B cell (primary cell): ENCODE measurements around the gene TERB1. TPM values are rescaled to one million over a fixed set of nuclear protein-coding genes. Genes with fewer than 3 reads are reported as not detected.

Experiments
- ATAC-seq: fragments of 200-7000 bp; cut with Tn5 transposase; one replicate; pipeline ENCODE4 v1.10.0; 2021; ENCODE audit warnings: low read depth, mild to moderate bottlenecking, moderate number of reproducible peaks, moderate library complexity
- CTCF ChIA-PET: fragments of 350-600 bp; sonication (Branson Sonifier 250); formaldehyde crosslinking; loops from one replicate; lab custom pipeline; 2021; ENCODE audit warnings: antibody characterized with exemption, inconsistent platforms; lab: Charles Lee
- POLR2A ChIA-PET: fragments of 350-600 bp; sonication (Branson Sonifier 250); formaldehyde crosslinking; loops from one replicate; lab custom pipeline; 2021; ENCODE audit warnings: antibody characterized with exemption; lab: Charles Lee
- DNase-seq: peaks from one replicate; pipeline ENCODE4 v3.0.0; 2013
- H2AFZ ChIP-seq: 2 replicates; pipeline ENCODE4 v1.6.1; 2012; ENCODE audit warnings: mild to moderate bottlenecking, low read depth, low read length; ENCODE audit not compliant: insufficient read depth, poor library complexity, severe bottlenecking
- H3K27ac ChIP-seq, 2 donors: 1 replicate in 1 of 2; 2 replicates in 1 of 2; pipeline ENCODE4 v1.5.1; 2012 to 2013; ENCODE audit warnings: low read length in 2 of 2, mild to moderate bottlenecking in 2 of 2, moderate library complexity in 1 of 2
- H3K27me3 ChIP-seq, 4 experiments: fragments of 200-600 bp in 1 of 4; sonication (generic) in 1 of 4; replicated peaks in 1 of 4; 1 replicate in 2 of 4; 2 replicates in 2 of 4; pipeline versions ENCODE4 v1.6.1 to v1.7.0; 2013 to 2016; ENCODE audit warnings: low read length in 3 of 4, mild to moderate bottlenecking in 2 of 4, mixed read lengths in 1 of 4, moderate library complexity in 1 of 4; ENCODE audit not compliant: insufficient read depth in 4 of 4, control insufficient read depth in 3 of 4; ENCODE audit errors: control extremely low read depth in 1 of 4
- H3K36me3 ChIP-seq, 2 experiments: replicated peaks in 1 of 2; 1 replicate in 1 of 2; 2 replicates in 1 of 2; pipeline versions ENCODE4 v1.6.1 to v1.7.1; 2013; ENCODE audit warnings: low read length in 1 of 2; ENCODE audit not compliant: insufficient read depth in 2 of 2, control insufficient read depth in 1 of 2; ENCODE audit errors: control extremely low read depth in 1 of 2, extremely low read depth in 1 of 2
- H3K4me1 ChIP-seq, 2 donors: fragments of 200-600 bp in 1 of 2; sonication (generic) in 1 of 2; 1 replicate in 1 of 2; 2 replicates in 1 of 2; pipeline versions ENCODE4 v1.5.1 to v1.6.1; 2013 to 2017; ENCODE audit warnings: low read length in 2 of 2; ENCODE audit not compliant: control insufficient read depth in 2 of 2, insufficient read depth in 2 of 2
- H3K4me2 ChIP-seq: replicated peaks from 2 replicates; pipeline ENCODE3; 2012; ENCODE audit warnings: mild to moderate bottlenecking, low read depth, low read length; ENCODE audit not compliant: poor library complexity, severe bottlenecking
- H3K4me3 ChIP-seq, 5 experiments: fragments of 200-600 bp in 1 of 5; sonication (generic) in 1 of 5; 1 replicate in 3 of 5; 2 replicates in 2 of 5; pipeline versions ENCODE4 v1.5.1 to v1.7.0; 2011 to 2016; ENCODE audit warnings: low read length in 4 of 5, mild to moderate bottlenecking in 4 of 5, low read depth in 2 of 5, control low read depth in 1 of 5, moderate library complexity in 1 of 5; ENCODE audit not compliant: insufficient read depth in 1 of 5; ENCODE audit errors: control extremely low read depth in 1 of 5, extremely low read depth in 1 of 5
- H3K79me2 ChIP-seq: fragments of 200-600 bp; sonication (generic); one replicate; pipeline ENCODE4 v1.6.0; 2016; ENCODE audit warnings: low read length; ENCODE audit not compliant: control insufficient read depth, insufficient read depth
- H3K9ac ChIP-seq: fragments of 200-600 bp; sonication (generic); 2 replicates; pipeline ENCODE4 v1.6.1; 2017; ENCODE audit warnings: mild to moderate bottlenecking, low read length, moderate library complexity
- H3K9me3 ChIP-seq, 3 donors: one replicate each; pipeline versions ENCODE4 v1.6.1 to v1.7.1; 2013; ENCODE audit warnings: low read length in 2 of 3; ENCODE audit not compliant: control insufficient read depth in 2 of 3, insufficient read depth in 1 of 3; ENCODE audit errors: control extremely low read depth in 1 of 3
- H4K20me1 ChIP-seq: 2 replicates; pipeline ENCODE4 v1.6.0; 2012; ENCODE audit warnings: mild to moderate bottlenecking, low read length; ENCODE audit not compliant: insufficient read depth, control insufficient read depth, poor library complexity, severe bottlenecking
- H3K27ac Mint-ChIP-seq: one replicate; pipeline ENCODE4 v1.8.0; 2021; ENCODE audit warnings: mixed read lengths
- H3K27me3 Mint-ChIP-seq: one replicate; pipeline ENCODE4 v1.8.0; 2021; ENCODE audit warnings: mixed read lengths
- H3K4me1 Mint-ChIP-seq: one replicate; pipeline ENCODE4 v1.8.0; 2021; ENCODE audit warnings: mixed read lengths
- H3K4me3 Mint-ChIP-seq: one replicate; pipeline ENCODE4 v1.8.0; 2021; ENCODE audit warnings: mixed read lengths
- H3K9me3 Mint-ChIP-seq: one replicate; pipeline ENCODE4 v1.8.0; 2022; ENCODE audit warnings: mixed read lengths; ENCODE audit not compliant: insufficient read depth
- CTCF ChIP-seq: fragments of 200-600 bp; IDR thresholded peaks from one replicate; pipeline ENCODE4 v1.8.0; 2022; ENCODE audit warnings: antibody characterized with exemption, mild to moderate bottlenecking
- EZH2 ChIP-seq: IDR thresholded peaks from 2 replicates; pipeline ENCODE4 v1.6.1; 2012; ENCODE audit warnings: borderline replicate concordance, low read depth, mild to moderate bottlenecking, moderate library complexity, low read length; ENCODE audit not compliant: insufficient read depth, poor library complexity, severe bottlenecking
- whole genome bisulfite sequencing: methylation state at CpG from one replicate; pipeline ENCODE4 v1.1.5; 2013; ENCODE audit warnings: missing lambda C conversion rate; ENCODE audit not compliant: insufficient coverage; 5-methylcytosine and 5-hydroxymethylcytosine counted together
- intact Hi-C: fragments of 100-400 bp; cut with micrococcal nuclease; formaldehyde crosslinking; loops from one replicate; pipeline ENCODE4 v1.10.0; 2022
- polyA plus RNA-seq: library from polyadenylated mRNA; depleted of rRNA; stranded (reverse); fragments of >200 nt; gene quantifications from 2 replicates; pipeline ENCODE4 v1.2.3, GENCODE V29; 2012
- total RNA-seq, 2 donors: library from RNA; stranded (reverse); fragments of 120-200 nt in 1 of 2; gene quantifications; 1 replicate in 1 of 2; 2 replicates in 1 of 2; pipeline versions ENCODE4 v1.2.3 to v1.2.4, GENCODE V29; 2013 to 2022

Gene TERB1
- total and polyA plus RNA-seq, 2 donors (not counting 1 experiment from before 2014, with no cell fraction given) = 0.71 TPM; not detected in 1

- Histone ChIP-seq H3K4me3 (no peak overlapping the region), H3K4me1 (no peaks in the 10 kb centered on the region), H3K27ac (no peak overlapping the region), H4K20me1 (no peaks in the 10 kb centered on the region), H3K36me3 (peaks cover 6 to 82% of the 10 kb centered on the region in 2 experiments), H3K27me3 (no peaks in the 10 kb centered on the region), H2AFZ (no peak overlapping the region), H3K4me2 (no peak overlapping the region), H3K79me2 (no peaks in the 10 kb centered on the region), H3K9ac (no peak overlapping the region), H3K9me3 (no peaks in the 10 kb centered on the region)
- H3K4me3 Mint-ChIP-seq = no peak overlapping the region
- H3K27ac Mint-ChIP-seq = no peak overlapping the region
- ATAC-seq = peak; percentile 57
- no CpG with 5 or more reads among the region's 3 CpGs for WGBS
- peak; percentile 83 for TF ChIP-seq CTCF
- TF ChIP-seq EZH2 = no peak
- no peaks in the 10 kb centered on the region for H3K9me3 Mint-ChIP-seq
- peaks cover 3% of the 10 kb centered on the region for H3K4me1 Mint-ChIP-seq
- ChIA-PET CTCF (interaction anchor here (0.6 to 3.8 kb wide), 21 partner anchors 9 to 322 kb away, joined by 3 to 40 read pairs (median 5); partner anchors contain the start of genes CKLF and DYNC1LI2), POLR2A (no interaction called here)
- no peaks in the 10 kb centered on the region for H3K27me3 Mint-ChIP-seq
- peak; percentile 60 for DNase-seq
- intact Hi-C loops = loop anchor here (1.0 to 2.0 kb wide), 2 partner anchors 140 to 321 kb away; no protein-coding TSS in a partner anchor
Observed at GRCh38 chr16:66728117-66728787, 73.1 kb downstream of the TERB1 start.

- H3K36me3 ChIP-seq = peaks cover 7 to 31% of the 10 kb centered on the region in 2 experiments
- no peak for TF ChIP-seq EZH2
- no peak for TF ChIP-seq CTCF
- POLR2A ChIA-PET = no interaction called here
Observed at GRCh38 chr16:66720766-66721165, 80.6 kb downstream of the TERB1 start.

More at GRCh38 chr16:66720766-66721165, 80.6 kb downstream of the TERB1 start:
- Histone ChIP-seq H3K9ac (no peak overlapping the region), H3K9me3 (no peaks in the 10 kb centered on the region), H4K20me1 (no peaks in the 10 kb centered on the region), H3K4me2 (no peak overlapping the region), H3K4me1 (no peaks in the 10 kb centered on the region), H2AFZ (no peak overlapping the region), H3K27me3 (no peaks in the 10 kb centered on the region), H3K79me2 (no peaks in the 10 kb centered on the region), H3K27ac (no peak overlapping the region), H3K4me3 (no peak overlapping the region)
- Mint-ChIP-seq H3K27ac (no peak overlapping the region), H3K9me3 (no peaks in the 10 kb centered on the region), H3K27me3 (no peaks in the 10 kb centered on the region), H3K4me3 (no peak overlapping the region), H3K4me1 (no peaks in the 10 kb centered on the region)
- CTCF ChIA-PET = no interaction called here
- intact Hi-C loops = no loop called here
- no peak for DNase-seq
- 100% methylated on average over 1 of the region's 3 CpGs for WGBS
- ATAC-seq = no peak
